ENCODE results near the gene LDLRAD4.

DNA sequence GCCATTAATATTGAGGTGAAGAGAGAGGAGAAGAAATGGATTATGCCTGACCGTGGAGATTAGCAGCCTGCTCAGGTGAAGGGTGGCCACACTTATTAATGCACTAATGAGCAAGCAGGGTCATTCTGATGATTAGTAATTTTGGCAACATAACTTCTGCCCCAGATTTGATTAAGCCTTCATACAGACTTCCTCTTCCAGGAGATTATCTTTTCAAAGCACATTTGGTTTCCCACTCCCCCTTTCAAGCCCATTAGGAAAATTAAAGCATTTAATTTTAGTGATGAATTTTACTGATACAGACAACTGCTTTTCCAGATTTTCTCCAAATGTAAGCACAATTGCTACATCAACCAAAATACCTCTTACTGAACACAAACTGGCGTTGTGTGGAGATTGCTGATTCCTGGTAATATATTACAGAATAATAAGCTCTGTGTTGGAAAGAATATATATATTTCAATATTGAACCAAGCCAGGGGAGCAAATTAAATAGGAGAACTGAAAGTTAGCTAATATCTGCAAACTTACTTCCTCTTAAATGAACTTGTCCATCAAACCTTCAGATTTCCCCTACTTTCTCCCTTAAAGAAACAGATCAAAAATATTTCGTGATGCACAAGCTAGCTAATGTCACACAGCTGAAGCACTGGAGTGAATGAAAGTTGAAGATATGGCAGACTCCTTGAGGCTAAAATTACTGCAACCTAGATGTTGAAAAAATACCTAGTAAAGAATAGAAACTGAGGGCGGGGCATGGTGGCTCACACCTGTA lies 367.0 kb downstream of the LDLRAD4 start:
- TF ChIP-seq, protein P1, sequence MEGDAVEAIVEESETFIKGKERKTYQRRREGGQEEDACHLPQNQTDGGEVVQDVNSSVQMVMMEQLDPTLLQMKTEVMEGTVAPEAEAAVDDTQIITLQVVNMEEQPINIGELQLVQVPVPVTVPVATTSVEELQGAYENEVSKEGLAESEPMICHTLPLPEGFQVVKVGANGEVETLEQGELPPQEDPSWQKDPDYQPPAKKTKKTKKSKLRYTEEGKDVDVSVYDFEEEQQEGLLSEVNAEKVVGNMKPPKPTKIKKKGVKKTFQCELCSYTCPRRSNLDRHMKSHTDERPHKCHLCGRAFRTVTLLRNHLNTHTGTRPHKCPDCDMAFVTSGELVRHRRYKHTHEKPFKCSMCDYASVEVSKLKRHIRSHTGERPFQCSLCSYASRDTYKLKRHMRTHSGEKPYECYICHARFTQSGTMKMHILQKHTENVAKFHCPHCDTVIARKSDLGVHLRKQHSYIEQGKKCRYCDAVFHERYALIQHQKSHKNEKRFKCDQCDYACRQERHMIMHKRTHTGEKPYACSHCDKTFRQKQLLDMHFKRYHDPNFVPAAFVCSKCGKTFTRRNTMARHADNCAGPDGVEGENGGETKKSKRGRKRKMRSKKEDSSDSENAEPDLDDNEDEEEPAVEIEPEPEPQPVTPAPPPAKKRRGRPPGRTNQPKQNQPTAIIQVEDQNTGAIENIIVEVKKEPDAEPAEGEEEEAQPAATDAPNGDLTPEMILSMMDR (conservative IDR thresholded peaks at IDR 0.05): no peak
- no peak for TF ChIP-seq ZFX (IDR thresholded peaks at IDR 0.05)
